H1 (cell line): ENCODE data around the gene MACROD2. TPM values are rescaled to one million over a fixed set of nuclear protein-coding genes. Genes with fewer than 3 reads are reported as not detected.

Experiments
- BCL11A ChIP-seq, 2 experiments: IDR thresholded peaks; one replicate each; pipeline ENCODE4 v1.6.1; 2011; ENCODE audit warnings: low read depth in 2 of 2, low read length in 2 of 2, mild to moderate bottlenecking in 2 of 2
- CHD2 ChIP-seq: IDR thresholded peaks from 2 replicates; pipeline ENCODE4 v1.6.1; 2012; ENCODE audit warnings: low read length, improper control_type of control experiment
- CHD7 ChIP-seq: fragments of 300-600 bp; sonication (generic); IDR thresholded peaks from 2 replicates; pipeline ENCODE4 v1.7.1; 2012; ENCODE audit warnings: low read length, moderate library complexity, mild to moderate bottlenecking, inconsistent platforms; ENCODE audit not compliant: insufficient replicate concordance
- EP300 ChIP-seq, 2 experiments: IDR thresholded peaks; 1 replicate in 1 of 2; 2 replicates in 1 of 2; pipeline ENCODE4 v1.6.1; 2011 to 2012; ENCODE audit warnings: low read depth in 2 of 2, low read length in 2 of 2, mild to moderate bottlenecking in 2 of 2, borderline replicate concordance in 1 of 2, inconsistent platforms in 1 of 2, moderate library complexity in 1 of 2
- EZH2 ChIP-seq: fragments of 200-600 bp; sonication (generic); IDR thresholded peaks from 2 replicates; pipeline ENCODE4 v1.7.1; 2012; ENCODE audit warnings: low read depth, mild to moderate bottlenecking, moderate library complexity, low read length, inconsistent platforms; ENCODE audit not compliant: severe bottlenecking
- HDAC2 ChIP-seq, 2 experiments: fragments of 300-600 bp in 1 of 2; sonication (generic) in 1 of 2; IDR thresholded peaks; 2 replicates each; pipeline ENCODE4 v1.6.1; 2011 to 2012; ENCODE audit warnings: low read depth in 2 of 2, low read length in 2 of 2, mild to moderate bottlenecking in 2 of 2, moderate library complexity in 2 of 2, borderline replicate concordance in 1 of 2, inconsistent platforms in 1 of 2
- KDM5A ChIP-seq: fragments of 200-600 bp; IDR thresholded peaks from 2 replicates; pipeline ENCODE4 v1.7.1; 2012; ENCODE audit warnings: mild to moderate bottlenecking, low read length, inconsistent platforms, mixed read lengths
- SIRT6 ChIP-seq: IDR thresholded peaks from one replicate; pipeline ENCODE4 v1.7.1; 2012; ENCODE audit warnings: low read length, inconsistent platforms
- TAF1 ChIP-seq: IDR thresholded peaks from 2 replicates; pipeline ENCODE4 v1.6.1; 2011; ENCODE audit warnings: mild to moderate bottlenecking, low read depth, low read length
- polyA plus RNA-seq, 7 experiments: library from polyadenylated mRNA; depleted of rRNA in 3 of 7; stranded (reverse) in 5 of 7; unstranded in 2 of 7; fragments of >200 nt in 5 of 7; fragments of 200-250 nt in 2 of 7; gene quantifications; 1 replicate in 5 of 7; 2 replicates in 1 of 7; 4 replicates in 1 of 7; pipeline versions ENCODE4 v1.2.1 to v1.2.3, GENCODE V29; 2011 to 2013; ENCODE audit warnings: missing spikeins in 2 of 7, mixed read lengths in 2 of 7
- total RNA-seq: library from RNA; stranded (reverse); fragmentation: NEBNext Ultra II Directional; extraction: Animal tissue kit (Norgen Biotek cat#: 25700); gene quantifications from 2 replicates; pipeline ENCODE4 v1.2.1, GENCODE V29; 2021

MACROD2 gene
- total and polyA plus RNA-seq, 2 of the 8 experiments (the other 6 are each of a cell fraction or from before 2014, with no cell fraction given) = 0.70 to 3.9 TPM

GRCh38 chr20:15498926-15499325, 1503.6 kb downstream of the MACROD2 start (continued):
- no peak for TF ChIP-seq CHD7
- TF ChIP-seq EZH2 = no peak
- TF ChIP-seq TAF1 = no peak
- TF ChIP-seq EP300 (IDR thresholded peaks at IDR 0.05; ENCODE audit: borderline replicate concordance in 1 of 2, low read depth in 2 of 2, low read length in 2 of 2) = no peak
- no peak for TF ChIP-seq HDAC2 (IDR thresholded peaks at IDR 0.05; ENCODE audit: borderline replicate concordance in 1 of 2, low read depth in 2 of 2, low read length in 2 of 2)
- no peak for TF ChIP-seq CHD2
- TF ChIP-seq SIRT6 = no peak
- TF ChIP-seq BCL11A (IDR thresholded peaks at IDR 0.05; ENCODE audit: low read depth in 2 of 2, low read length in 2 of 2) = no peak
- TF ChIP-seq KDM5A = no peak
